NCI-H446 (cell line): ENCODE results near the gene CNST.
A peak's percentile ranks its signal among the peaks of the same experiment; 100 is the strongest.
"Not testable (repeated sequence)": the region's sequence is repeated elsewhere in the genome, so short reads cannot be mapped to it uniquely, and the experiment has no call there.

Experiments
- DNase-seq, 2 experiments: peaks; one replicate each; lab custom pipeline; 2025; lab: John Stamatoyannopoulos, UW

CNST gene

GRCh38 chr1:246618240-246618808 lies 52.1 kb downstream of the CNST start:
- no peak for DNase-seq

GRCh38 chr1:246622035-246622652 lies 55.9 kb downstream of the CNST start:
- DNase-seq, result no peak

- DNase-seq, result no peak
Observed at GRCh38 chr1:246624091-246624490, 57.8 kb downstream of the CNST start.

- DNase-seq, result no peak
Observed at GRCh38 chr1:246629030-246629429, 62.8 kb downstream of the CNST start.

- no peak for DNase-seq
Observed at GRCh38 chr1:246629976-246630375, 63.7 kb downstream of the CNST start.

GRCh38 chr1:246631426-246631825 lies 65.2 kb downstream of the CNST start:
- no peak for DNase-seq

- no peak for DNase-seq
Observed at GRCh38 chr1:246632281-246633168, 66.3 kb downstream of the CNST start.

- not testable (repeated sequence) for DNase-seq
Observed at GRCh38 chr1:246634659-246635058, 68.4 kb downstream of the CNST start.

GRCh38 chr1:246638941-246639655 lies 72.8 kb downstream of the CNST start:
- no peak for DNase-seq

GRCh38 chr1:246639732-246640131 lies 73.5 kb downstream of the CNST start:
- DNase-seq, result no peak

- no peak for DNase-seq
Observed at GRCh38 chr1:246640747-246641146, 74.5 kb downstream of the CNST start.

- no peak for DNase-seq
Observed at GRCh38 chr1:246641394-246641793, 75.1 kb downstream of the CNST start.

- no peak for DNase-seq
Observed at GRCh38 chr1:246642719-246643118, 76.5 kb downstream of the CNST start.

- DNase-seq, result no peak
Observed at GRCh38 chr1:246647113-246647512, 80.9 kb downstream of the CNST start.

- DNase-seq, result no peak
Observed at GRCh38 chr1:246647513-246647912, 81.3 kb downstream of the CNST start.

GRCh38 chr1:246651012-246651695 lies 84.9 kb downstream of the CNST start:
- no peak for DNase-seq

- peak in 1 of 2 experiments; percentile 13 for DNase-seq
Observed at GRCh38 chr1:246658567-246658966, 92.3 kb downstream of the CNST start.

- DNase-seq, result no peak
Observed at GRCh38 chr1:246659594-246660140, 93.4 kb downstream of the CNST start.

- no peak for DNase-seq
Observed at GRCh38 chr1:246661451-246661850, 95.2 kb downstream of the CNST start.

- no peak for DNase-seq
Observed at GRCh38 chr1:246667773-246668172, 101.5 kb downstream of the CNST start.

GRCh38 chr1:246669659-246670058 lies 103.4 kb downstream of the CNST start:
- no peak for DNase-seq

GRCh38 chr1:246674049-246674448 lies 107.8 kb downstream of the CNST start:
- DNase-seq, result no peak
